Chondrocyte (in vitro differentiated cells): ENCODE results near the gene BLOC1S2. TPM values are rescaled to one million over a fixed set of nuclear protein-coding genes. Genes with fewer than 3 reads are reported as not detected.
"Not testable (repeated sequence)": the region's sequence is repeated elsewhere in the genome, so short reads cannot be mapped to it uniquely, and the experiment has no call there.

Source experiments
- DNase-seq: peaks from one replicate; pipeline ENCODE4 v3.0.0; 2021; ENCODE audit warnings: mixed read lengths, low spot score
- H3K27ac Mint-ChIP-seq: one replicate; pipeline ENCODE4 v1.8.0; 2021; ENCODE audit warnings: mild to moderate bottlenecking, moderate library complexity, mixed read lengths; ENCODE audit not compliant: unreplicated experiment
- H3K27me3 Mint-ChIP-seq: 2 replicates; pipeline ENCODE4 v1.8.0; 2021; ENCODE audit warnings: low read depth, mixed read lengths
- H3K36me3 Mint-ChIP-seq: 2 replicates; pipeline ENCODE4 v1.8.0; 2021; ENCODE audit warnings: low read depth, mixed read lengths
- H3K4me1 Mint-ChIP-seq: 2 replicates; pipeline ENCODE4 v1.8.0; 2021; ENCODE audit warnings: low read depth, mild to moderate bottlenecking, mixed read lengths
- H3K4me3 Mint-ChIP-seq: one replicate; pipeline ENCODE4 v1.8.0; 2021; ENCODE audit warnings: mild to moderate bottlenecking, moderate library complexity, mixed read lengths; ENCODE audit not compliant: unreplicated experiment
- H3K9me3 Mint-ChIP-seq: 2 replicates; pipeline ENCODE4 v1.8.0; 2021; ENCODE audit warnings: low read depth, mixed read lengths
- total RNA-seq: library from RNA; stranded (reverse); gene quantifications from 3 replicates; pipeline ENCODE4 v1.2.1, GENCODE V29; 2021
- TF ChIP-seq, protein P1 (sequence below): fragments of 200-600 bp; sonication (generic); IDR thresholded peaks from 2 replicates; pipeline ENCODE4 v1.5.0; 2021; ENCODE audit warnings: antibody characterized with exemption, mild to moderate bottlenecking, moderate library complexity

The BLOC1S2 gene
- total RNA-seq, 1 donor from 2014 or later = 25.9 TPM

DNA sequence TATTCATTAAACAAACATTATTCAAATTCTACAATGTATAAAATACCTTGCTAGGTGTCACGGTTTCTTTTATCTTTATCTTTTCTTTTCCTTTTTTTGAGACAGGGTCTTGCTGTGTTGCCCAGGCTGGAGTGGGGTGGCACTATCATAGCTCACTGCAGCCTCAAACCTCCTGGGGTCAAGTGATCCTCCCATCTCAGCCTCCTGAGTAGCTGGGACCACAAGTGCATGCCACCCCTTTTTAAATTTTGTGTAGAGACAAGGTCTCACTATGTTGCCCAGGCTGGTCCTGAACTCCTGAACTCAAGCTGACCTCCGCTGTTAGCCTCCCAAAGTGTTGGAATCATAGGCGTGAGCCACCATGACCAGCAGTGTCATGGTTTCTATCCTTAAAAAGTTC lies 17.9 kb upstream of the BLOC1S2 start:
- Mint-ChIP-seq H3K4me3 (no peak overlapping the region), H3K27me3 (peaks cover 48% of the 10 kb centered on the region), H3K9me3 (no peaks in the 10 kb centered on the region), H3K4me1 (no peaks in the 10 kb centered on the region), H3K36me3 (peaks cover 3% of the 10 kb centered on the region), H3K27ac (no peak overlapping the region)
- DNase-seq = no peak
- TF ChIP-seq, protein P1, sequence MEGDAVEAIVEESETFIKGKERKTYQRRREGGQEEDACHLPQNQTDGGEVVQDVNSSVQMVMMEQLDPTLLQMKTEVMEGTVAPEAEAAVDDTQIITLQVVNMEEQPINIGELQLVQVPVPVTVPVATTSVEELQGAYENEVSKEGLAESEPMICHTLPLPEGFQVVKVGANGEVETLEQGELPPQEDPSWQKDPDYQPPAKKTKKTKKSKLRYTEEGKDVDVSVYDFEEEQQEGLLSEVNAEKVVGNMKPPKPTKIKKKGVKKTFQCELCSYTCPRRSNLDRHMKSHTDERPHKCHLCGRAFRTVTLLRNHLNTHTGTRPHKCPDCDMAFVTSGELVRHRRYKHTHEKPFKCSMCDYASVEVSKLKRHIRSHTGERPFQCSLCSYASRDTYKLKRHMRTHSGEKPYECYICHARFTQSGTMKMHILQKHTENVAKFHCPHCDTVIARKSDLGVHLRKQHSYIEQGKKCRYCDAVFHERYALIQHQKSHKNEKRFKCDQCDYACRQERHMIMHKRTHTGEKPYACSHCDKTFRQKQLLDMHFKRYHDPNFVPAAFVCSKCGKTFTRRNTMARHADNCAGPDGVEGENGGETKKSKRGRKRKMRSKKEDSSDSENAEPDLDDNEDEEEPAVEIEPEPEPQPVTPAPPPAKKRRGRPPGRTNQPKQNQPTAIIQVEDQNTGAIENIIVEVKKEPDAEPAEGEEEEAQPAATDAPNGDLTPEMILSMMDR = no peak

DNA sequence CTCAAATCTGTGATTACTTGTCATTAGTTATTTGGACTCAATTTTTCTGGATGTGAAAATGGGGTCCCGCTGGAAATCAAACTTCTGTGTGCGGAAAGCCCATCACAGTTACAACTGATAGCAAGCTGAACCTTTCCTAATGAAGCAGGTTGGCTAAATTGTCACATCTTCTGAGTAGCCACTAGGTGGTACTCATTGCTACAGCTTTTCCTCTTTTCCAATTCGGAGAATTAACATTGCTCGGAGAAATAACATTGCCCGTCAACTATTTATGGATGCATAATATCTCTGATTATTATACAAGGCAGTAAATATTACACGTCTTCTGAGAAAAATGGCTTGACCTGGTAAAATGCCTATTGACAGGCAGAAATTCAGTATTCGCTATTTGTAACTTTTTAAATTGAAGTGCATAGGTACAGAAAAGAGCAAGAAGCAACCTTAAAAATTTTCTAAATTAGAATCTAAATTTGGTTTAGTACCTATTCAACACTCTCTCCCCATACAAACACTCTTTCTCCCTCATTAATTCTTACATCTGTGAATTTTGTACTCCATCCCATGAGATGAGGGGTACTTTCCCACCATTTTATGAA lies 17.3 kb upstream of the BLOC1S2 start:
- H3K36me3 Mint-ChIP-seq = peaks cover 3% of the 10 kb centered on the region
- DNase-seq = no peak

DNA sequence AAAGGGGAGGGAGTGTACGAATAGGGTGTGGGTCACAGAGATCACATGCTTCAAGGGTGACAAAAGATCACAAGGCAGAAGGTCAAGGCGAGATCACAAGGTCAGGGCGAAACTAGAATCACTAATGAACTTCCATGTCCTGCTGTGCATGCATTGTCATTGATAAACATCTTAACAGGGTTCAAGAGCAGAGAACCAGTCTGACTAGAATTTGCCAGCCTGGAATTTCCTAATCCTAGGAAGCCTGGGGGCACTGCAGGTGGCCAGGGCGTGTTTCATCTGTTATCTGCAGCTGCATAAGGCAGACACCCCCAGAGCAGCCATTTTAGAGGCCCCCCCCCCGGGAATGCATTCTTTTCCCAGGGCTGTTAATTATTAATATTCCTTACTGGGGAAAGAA lies 14.6 kb upstream of the BLOC1S2 start:
- H3K27ac Mint-ChIP-seq, H3K36me3 Mint-ChIP-seq, H3K9me3 Mint-ChIP-seq, DNase-seq, H3K4me3 Mint-ChIP-seq, H3K4me1 Mint-ChIP-seq: not testable (repeated sequence)
- H3K27me3 Mint-ChIP-seq = peaks cover 52% of the 10 kb centered on the region

More for the DNA sequence above, 17.3 kb upstream of the BLOC1S2 start:
- TF ChIP-seq, protein P1 = peak; percentile 82
- no peaks in the 10 kb centered on the region for H3K9me3 Mint-ChIP-seq
- H3K27ac Mint-ChIP-seq = no peak overlapping the region
- H3K27me3 Mint-ChIP-seq = peaks cover 49% of the 10 kb centered on the region
- no peaks in the 10 kb centered on the region for H3K4me1 Mint-ChIP-seq
- H3K4me3 Mint-ChIP-seq = no peak overlapping the region

DNA sequence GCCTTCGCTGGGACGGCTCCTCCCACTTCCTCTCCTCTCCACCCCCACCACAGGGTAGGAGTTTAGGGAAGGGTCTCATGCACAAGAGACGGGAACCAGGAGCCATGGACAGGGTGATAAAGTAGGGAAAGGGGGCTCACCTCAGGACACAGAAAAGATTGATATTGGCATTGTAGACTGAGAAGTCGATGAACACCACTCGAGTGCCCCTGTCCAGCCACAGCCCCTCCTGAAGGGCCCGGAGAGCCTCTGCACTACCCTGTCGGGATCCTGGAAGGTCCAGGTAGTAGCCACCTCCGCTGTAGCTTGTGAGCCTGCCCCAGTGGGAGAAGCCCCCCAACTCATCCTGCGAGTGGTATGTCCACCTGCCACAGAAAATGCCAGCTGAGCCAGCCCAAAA lies 10.8 kb upstream of the BLOC1S2 start:
- H3K27ac Mint-ChIP-seq = no peak overlapping the region
- H3K27me3 Mint-ChIP-seq = peaks cover 61% of the 10 kb centered on the region
- no peak overlapping the region for H3K4me3 Mint-ChIP-seq
- H3K9me3 Mint-ChIP-seq = no peaks in the 10 kb centered on the region
- TF ChIP-seq, protein P1 = no peak
- no peak for DNase-seq
- H3K4me1 Mint-ChIP-seq = no peaks in the 10 kb centered on the region
- H3K36me3 Mint-ChIP-seq = peaks cover 4% of the 10 kb centered on the region

DNA sequence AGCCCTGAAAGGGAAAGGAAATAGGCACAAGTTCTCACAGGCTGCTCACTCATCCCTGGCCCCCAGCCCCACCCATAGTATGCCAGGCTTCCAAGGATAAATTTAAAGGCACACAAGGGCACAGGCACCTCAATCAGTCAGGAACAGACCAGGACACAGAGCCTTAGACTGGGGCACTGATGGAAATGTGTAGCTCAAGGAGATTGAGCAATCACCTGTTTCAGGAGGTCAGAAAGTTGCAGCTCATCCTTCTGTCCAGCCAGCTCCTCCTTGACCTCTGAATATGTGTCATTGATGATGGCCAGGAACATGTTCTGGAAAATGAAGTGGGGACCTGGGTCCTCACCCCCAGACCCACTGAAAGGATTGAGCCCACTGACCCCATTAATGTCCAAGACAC lies 6.6 kb upstream of the BLOC1S2 start:
- Mint-ChIP-seq H3K4me3 (no peak overlapping the region), H3K4me1 (no peaks in the 10 kb centered on the region), H3K9me3 (no peaks in the 10 kb centered on the region), H3K27ac (no peak overlapping the region), H3K36me3 (peaks cover 3% of the 10 kb centered on the region), H3K27me3 (peaks cover 51% of the 10 kb centered on the region)
- DNase-seq = no peak
- TF ChIP-seq, protein P1 = no peak

DNA sequence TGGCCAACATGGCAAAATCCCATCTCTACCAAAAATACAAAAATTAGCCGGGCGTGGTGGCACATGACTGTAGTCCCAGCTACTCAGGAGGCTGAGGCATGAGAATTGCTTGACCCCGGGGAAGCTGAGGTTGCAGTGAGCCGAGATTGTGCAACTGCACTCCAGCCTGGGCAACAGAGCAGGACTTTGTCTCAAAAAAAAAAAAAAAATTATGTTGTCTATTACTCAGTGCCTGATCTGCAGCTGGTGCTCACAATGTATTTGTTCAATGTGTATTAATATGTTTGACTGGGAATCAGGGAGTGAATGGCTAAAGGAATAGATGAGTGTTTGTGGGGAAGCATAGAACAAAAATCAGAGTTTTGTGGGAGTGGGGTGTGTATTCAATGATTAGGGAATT lies 5.8 kb upstream of the BLOC1S2 start:
- peaks cover 47% of the 10 kb centered on the region for H3K27me3 Mint-ChIP-seq
- H3K27ac Mint-ChIP-seq, H3K36me3 Mint-ChIP-seq, DNase-seq, H3K4me1 Mint-ChIP-seq, H3K4me3 Mint-ChIP-seq, H3K9me3 Mint-ChIP-seq: not testable (repeated sequence)
